Neural progenitor cell (in vitro differentiated cells): ENCODE measurements around the gene NXN.

ENCODE experiments used
- EZH2 ChIP-seq: fragments of 200-600 bp; sonication (generic); IDR thresholded peaks from 2 replicates; pipeline ENCODE4 v1.6.1; 2017; ENCODE audit warnings: antibody characterized with exemption, mild to moderate bottlenecking, moderate library complexity
- TF ChIP-seq, protein P1 (sequence below): fragments of 200-600 bp; sonication (generic); IDR thresholded peaks from 2 replicates; pipeline ENCODE4 v1.5.1; 2017; ENCODE audit warnings: antibody characterized with exemption, mild to moderate bottlenecking

DNA sequence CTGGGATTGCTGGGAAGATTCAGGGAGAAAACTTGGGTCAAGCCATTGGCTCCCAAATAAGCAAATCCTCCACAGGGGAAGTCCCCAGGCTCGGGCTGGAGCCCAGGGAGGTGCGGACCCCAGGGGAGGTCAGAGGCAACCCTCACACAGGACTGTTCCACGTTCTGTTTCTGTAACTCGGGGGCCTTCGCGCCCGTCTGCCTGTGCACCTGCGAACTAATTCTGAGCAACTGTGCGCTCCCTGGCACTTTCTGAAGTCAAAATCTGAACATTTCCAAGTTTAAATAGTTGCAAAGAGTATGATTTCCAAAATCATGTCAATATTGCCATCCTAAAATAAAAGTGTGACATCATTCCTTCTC is 34.1 kb upstream of the NXN start:
- TF ChIP-seq, protein P1, sequence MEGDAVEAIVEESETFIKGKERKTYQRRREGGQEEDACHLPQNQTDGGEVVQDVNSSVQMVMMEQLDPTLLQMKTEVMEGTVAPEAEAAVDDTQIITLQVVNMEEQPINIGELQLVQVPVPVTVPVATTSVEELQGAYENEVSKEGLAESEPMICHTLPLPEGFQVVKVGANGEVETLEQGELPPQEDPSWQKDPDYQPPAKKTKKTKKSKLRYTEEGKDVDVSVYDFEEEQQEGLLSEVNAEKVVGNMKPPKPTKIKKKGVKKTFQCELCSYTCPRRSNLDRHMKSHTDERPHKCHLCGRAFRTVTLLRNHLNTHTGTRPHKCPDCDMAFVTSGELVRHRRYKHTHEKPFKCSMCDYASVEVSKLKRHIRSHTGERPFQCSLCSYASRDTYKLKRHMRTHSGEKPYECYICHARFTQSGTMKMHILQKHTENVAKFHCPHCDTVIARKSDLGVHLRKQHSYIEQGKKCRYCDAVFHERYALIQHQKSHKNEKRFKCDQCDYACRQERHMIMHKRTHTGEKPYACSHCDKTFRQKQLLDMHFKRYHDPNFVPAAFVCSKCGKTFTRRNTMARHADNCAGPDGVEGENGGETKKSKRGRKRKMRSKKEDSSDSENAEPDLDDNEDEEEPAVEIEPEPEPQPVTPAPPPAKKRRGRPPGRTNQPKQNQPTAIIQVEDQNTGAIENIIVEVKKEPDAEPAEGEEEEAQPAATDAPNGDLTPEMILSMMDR = no peak
- TF ChIP-seq EZH2 = no peak
